ENCODE results near the gene SUMF1.

SUMF1 gene

DNA sequence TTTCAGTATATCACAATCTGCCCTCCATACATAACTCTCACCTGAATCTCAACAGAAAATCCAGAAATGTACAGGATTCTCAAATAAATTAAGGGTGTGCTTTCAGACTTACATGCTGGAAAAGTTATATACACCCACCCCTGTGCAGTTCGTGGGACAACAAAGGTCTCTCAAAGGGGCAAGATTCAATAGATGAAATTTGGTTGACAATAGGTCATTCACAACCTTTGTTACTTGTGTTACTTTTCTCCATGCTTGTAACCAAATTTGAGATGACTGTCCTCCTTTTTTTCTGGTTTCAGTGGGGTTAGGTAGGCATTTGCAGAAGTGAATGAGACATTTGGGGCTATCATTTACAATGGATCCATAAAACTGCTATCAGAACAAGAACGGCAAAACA is 91.2 kb downstream of the SUMF1 start:
- DNase-seq: no peak

DNA sequence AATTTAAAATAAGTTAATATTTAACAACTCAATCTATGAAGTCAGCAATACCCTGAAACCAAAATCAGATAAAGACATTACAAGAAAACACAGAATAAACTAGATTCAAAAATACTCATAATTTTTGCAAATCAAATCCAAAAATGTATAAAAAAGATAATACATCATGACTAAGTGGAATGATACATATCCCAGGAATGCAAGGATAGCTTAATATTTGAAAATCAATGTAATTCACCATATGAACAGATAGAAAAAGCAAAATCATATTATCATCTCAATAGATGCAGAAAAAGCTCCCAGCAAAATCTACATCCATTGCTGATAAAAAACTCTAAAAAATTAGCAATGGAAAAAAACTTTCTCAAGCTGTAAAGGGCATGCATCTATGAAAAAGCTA is 93.4 kb downstream of the SUMF1 start:
- DNase-seq: no peak

DNA sequence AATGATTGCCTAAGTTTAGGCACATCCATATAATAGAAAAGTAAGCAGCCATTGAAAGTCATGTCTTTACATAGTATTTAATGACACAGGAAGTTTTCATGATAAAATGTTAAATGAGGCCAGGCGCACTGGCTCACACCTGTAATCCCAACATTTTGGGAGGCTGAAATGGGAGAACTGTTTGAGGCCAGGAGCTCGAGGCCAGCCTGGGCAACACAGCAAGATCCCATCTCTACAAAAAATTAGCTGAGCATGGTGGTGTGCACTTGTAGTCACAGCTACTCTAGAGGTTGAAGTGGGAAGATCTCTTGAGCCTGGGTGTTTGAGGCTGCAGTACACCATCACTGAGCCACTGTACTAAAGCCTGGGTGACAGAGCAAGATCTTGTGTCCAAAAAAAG is 104.5 kb downstream of the SUMF1 start:
- DNase-seq: no peak

DNA sequence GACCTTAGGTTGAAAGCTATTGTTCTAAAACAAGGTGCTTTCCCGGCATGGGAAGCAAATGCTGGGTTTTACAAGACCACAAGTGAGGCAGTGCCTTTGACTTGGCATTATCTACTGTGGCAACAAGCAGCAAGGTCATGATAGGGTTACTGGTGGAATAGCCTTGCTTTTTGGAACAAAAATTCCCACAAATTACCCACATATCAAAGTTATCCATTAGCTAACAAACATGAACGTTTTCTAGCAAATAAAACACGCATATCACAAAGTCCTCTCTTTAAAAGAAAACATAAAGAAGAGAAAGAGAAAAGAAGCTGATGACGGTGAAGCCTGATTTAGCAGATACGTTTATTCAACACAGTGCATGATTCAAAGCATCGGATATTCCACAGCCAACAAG is 106.3 kb downstream of the SUMF1 start:
- DNase-seq: no peak

DNA sequence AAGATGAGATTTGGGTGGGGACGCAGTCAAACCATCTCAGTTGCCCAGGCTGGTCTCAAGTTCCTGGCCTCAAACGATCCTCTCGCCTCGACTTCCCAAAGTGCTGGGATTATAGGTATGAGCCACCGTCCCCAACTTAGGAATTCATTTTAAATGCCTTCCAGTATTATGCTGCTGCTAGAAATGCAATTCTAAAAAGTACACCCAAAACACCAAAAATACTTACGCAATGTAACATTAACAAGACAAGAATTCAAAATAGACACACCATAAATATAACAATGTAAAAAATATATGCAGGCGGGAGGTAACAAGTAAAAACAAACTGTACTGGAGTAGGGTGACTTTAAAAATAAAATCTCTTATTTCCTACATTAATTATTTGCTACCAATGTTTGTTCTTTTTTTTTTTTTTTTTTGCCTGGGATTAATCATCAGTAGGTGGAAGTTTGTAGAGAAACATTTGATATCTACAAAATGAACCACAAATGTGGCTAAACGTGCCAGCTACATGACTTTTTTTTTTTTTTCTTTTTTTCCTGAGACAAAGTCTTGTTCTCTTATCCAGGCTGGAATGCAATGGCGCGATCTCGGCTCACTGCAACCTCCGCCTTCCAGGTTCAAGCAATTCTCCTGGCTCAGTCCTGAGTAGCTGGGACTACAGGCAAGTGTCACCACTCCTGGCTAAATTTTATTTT is 107.1 kb downstream of the SUMF1 start:
- DNase-seq: no peak

DNA sequence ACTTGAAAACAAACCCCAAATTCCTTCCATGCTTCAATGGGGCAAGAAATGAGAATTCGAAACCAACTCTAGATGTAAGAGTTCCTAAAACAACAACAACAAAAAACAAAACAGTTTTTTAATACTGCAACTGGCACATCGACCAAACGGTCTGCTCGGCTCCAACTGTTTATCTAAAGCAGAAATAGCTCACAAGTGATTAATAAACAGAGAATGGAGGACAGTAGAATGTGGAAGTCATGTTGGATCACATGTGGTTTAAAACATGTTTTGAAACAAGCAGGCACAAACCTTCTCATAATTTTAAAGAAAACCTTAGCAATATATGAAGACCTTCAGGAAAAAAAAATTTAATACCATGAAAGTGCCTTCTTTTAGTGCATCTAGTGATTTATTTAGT is 108.8 kb downstream of the SUMF1 start:
- no peak for DNase-seq

DNA sequence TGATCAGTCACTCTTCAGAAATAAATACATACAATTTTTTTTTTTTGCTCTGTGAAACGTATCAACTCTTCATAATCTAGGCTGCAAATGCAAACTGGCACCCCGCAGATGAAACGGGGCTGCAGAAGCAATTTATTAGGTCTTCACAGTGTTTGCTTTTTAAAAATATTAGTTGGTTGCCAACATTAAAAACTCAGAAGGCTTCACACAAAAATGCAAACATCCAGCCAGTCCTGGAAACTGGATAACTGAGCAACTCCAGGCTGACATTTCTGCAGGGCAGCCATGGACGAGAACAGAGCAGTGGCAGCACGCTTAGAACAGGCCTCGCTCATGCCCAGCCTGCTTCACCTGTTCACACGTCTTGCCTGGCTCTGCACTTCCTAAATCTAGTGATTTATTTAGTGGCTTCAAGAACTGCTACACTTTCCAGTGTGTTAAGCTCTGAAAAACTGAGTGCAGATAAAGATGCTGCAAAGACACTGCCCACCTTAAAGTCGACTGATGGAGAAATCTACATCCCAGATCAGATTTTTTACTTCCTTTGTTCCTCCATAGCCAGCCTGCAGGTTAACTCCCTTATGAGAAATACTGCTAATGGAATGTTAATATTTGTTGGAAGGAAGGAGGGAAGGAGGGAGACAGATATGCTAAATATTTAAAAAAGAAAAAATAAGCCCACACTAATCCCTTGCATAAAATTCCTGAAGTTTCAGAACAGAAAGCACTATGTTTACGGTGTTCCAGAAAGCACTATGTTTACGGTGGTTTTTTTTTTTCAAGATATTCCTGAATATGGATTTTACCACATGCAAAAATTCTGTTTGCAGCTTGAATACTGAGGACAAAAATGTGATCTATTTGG is 110.3 kb downstream of the SUMF1 start:
- no peak for DNase-seq

DNA sequence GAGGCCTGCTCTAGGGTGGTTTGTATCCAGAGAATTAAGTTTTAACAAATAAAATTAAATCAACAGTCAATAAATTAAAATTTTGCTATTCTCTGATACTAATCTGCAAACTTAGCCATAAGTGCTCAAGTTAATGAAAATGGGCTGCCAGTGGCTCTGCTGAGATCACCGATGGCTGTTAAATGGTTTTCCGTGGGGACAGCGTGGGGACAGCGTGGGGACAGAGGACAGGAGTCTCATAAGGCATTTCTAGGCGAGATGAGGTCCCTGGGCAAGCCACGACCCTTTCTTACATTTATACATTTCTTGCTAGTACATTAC is 110.9 kb downstream of the SUMF1 start:
- no peak for DNase-seq

DNA sequence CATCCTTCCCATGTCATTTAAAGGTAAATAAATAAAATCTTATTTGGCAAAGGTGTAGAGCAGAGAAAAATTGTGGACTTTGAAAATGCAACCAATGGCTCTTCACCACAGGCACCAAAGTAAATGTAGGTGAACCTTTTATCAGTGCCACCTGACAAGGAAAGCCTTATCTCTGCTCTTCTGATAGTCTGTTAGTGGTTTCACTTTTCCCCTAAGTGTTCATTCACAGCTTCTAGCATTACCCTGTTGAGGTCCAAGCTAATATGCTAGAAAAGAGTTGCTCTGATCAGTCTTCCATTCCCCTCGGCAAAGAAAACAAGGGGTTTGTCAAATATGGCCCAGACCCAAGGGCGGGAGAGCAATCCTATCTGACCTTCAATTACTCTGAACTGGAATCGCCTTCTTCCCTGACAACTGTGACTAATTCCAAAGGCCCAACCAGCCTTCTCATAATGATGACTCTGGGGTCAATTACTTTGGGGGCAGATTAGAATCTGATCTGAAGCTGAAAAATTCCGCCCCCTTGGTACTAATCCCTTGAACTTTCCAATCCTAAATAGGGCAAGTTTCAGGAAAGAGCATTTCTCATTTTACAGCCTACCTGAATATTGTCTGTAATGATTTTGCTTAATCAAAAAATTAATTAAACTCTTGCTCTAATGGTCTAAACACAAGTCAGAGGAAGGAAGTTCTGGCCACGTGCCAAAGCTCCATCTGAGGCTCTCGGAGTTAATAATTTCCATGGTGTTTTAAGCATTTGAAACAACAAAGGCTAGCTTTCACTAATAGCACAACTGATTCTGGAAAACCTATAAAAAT is 111.5 kb downstream of the SUMF1 start:
- peak; percentile 57 for DNase-seq

DNA sequence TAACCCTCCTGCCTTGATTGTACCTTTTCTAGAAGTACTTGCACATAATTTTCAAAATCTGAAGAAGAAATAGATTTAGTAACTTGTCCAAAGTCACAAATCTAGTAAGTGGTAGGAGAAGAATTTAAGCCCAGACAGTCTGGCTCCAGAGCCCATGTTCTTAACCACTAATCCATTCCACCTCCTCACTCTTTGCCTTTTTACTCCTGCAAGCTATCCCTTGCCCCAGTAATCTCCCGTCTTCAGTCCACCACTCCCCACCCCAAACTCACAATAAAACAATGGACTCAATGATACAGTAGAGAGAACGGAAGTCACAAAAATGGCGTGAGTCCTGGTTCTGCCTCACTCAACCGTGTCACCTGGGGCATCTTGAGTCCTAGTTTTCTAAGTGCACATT is 115.2 kb downstream of the SUMF1 start:
- no peak for DNase-seq

DNA sequence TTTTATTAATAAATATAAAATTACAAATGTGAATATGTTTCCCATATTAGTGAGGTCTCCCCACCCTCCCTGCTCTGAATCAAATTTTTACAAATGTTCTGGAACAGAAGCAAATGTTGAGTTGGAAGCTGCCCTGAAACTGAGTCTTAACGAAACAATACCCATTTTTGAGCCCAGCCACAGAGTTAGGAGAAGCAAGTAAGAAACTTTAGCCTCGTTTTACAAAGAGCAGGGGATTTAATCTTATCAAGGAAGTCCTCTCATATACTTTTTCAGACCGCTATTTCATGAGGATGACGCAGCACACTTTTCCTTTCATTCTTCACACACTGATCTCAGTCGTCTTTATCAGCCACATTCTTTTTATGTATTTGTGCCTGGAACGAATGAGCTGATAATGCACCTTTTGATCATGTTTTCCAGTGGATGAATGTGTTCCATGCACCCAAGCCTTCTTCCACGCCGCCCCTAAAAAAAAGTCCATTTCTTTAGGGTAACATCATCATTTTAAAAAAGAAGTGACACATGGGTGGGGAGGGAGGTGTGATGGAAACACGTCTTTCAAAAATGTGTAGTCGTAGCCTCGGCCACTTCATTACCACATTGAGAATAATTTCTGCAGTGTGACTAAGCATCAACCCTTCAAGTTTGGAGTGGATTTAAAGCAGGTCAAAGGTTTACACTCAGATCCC is 115.8 kb downstream of the SUMF1 start:
- peak; percentile 86 for DNase-seq

DNA sequence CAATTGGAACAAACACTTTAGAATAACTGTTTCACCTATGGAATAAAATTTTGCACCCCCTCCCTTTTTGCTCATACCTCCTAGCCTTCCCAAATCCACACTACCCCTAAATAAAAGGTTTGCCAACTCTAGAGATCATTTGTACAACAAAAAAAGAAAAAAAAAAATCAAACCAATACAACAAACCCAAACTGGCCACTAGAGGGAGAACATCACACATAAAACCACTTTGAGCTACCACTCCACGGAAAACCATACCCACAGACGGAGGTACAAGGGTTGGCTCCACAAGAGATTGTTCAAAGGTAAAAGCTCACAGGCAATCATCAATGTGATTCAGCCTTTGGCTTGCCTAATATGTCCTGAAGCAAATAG is 116.3 kb downstream of the SUMF1 start:
- DNase-seq: peak; percentile 92

DNA sequence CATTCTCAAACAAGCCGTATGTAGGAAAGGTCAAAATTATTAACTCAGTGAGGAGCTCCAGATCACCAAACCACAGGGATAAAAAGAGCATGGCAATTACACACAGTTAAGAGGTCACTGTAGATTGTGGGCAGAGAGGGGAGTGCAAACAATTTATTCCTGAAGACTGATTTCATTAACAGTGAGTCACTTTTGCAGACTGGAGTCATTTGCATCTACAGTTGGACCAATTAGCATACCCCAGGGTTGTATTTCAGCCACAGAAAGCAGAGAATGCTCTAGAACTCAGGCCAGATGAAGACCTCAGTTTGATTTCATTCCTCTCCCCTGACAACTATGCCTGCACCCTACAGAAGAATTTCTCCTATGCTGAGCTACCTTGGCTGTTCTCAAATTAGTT is 123.8 kb downstream of the SUMF1 start:
- DNase-seq: no peak

DNA sequence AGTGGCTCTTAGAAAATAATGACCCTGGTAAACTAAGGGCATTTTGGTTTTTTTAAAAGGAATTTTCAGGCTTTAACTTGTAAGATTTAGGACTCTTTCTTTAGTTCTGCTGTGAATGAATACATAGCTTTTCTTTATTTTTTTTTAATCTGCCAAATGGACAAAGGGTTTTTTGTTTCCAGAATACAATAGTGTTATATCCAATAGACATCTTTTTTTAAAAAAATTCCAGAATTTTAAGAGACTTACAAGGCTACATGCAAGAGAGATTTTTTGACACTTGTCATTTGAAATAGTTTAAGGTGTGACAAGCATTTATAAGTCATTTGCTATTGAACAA is 125.8 kb downstream of the SUMF1 start:
- DNase-seq: no peak

DNA sequence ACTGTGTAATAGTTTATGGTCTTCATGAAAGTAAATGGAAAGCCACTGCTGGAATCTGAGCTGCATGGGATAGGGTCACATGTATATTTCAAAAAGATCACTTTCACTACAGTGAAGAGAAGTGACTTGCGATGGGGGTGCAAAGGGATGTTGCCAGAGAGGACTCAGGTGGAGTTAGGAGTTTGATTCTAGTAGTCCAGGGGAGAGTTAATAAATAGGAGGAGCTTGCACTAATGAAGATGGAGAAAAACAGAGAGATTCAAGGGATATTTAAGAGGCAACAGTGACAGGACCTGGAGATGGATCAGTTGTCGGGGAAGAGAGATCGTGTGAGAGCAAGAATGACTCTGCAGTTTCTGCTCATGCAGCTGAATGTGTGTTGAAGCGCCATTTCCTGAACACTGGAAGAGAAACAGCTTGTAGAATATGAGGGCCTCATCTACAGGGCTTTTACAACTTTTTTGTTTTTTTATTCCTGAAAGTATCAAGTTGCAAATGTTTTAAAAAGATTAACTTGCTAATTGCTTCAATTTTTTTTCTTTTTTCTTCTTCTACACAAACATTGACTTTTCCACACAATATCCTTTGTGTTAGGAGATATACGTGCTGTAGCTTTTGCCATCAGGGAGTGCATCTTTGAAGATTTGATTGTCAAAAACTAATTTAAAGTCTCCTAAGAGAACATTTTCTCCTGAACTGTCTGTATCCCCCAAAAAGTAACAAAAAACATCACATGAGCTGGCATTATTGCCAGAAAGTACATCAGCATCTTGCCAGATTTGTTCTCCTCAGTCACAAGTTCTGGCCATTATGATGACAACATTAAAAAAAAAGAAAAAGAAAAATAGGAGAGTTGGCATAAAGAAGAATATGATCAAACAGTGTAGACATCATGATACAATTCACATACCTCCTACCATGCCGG is 126.4 kb downstream of the SUMF1 start:
- DNase-seq: peak; percentile 82

DNA sequence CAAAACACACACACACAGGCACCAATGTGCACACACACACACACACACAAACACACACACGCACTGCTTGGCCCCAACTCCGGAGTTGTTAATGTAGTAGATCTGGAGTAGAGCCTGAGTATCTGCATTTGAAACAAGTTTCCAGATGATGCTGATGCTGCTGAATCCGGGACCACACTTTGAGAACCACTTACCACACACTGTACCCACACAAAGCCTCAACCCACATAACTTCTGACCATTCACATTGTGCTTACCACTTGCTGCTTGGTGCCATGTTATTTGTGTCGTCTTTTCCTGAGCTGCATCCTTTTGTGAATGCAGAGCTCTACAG is 127.0 kb downstream of the SUMF1 start:
- no peak for DNase-seq

DNA sequence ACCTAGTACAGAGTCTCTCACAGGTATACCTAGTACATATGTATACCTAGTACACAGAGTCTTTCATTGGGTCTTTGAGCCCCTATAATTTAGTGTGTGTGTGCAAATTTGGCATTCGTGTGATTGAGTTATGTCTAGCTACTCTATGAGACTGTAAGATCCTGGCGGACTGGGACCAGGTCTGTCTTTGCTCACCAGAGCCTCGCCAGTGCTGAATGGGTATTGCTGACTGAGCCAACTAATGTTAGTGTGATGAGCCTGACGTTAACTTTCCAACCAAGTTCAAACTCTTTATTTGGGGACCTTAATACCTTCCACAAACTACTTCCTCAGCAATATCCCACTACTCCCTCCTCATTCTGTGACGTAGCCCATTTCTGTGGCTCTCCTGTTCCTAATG is 128.3 kb downstream of the SUMF1 start:
- DNase-seq: no peak

DNA sequence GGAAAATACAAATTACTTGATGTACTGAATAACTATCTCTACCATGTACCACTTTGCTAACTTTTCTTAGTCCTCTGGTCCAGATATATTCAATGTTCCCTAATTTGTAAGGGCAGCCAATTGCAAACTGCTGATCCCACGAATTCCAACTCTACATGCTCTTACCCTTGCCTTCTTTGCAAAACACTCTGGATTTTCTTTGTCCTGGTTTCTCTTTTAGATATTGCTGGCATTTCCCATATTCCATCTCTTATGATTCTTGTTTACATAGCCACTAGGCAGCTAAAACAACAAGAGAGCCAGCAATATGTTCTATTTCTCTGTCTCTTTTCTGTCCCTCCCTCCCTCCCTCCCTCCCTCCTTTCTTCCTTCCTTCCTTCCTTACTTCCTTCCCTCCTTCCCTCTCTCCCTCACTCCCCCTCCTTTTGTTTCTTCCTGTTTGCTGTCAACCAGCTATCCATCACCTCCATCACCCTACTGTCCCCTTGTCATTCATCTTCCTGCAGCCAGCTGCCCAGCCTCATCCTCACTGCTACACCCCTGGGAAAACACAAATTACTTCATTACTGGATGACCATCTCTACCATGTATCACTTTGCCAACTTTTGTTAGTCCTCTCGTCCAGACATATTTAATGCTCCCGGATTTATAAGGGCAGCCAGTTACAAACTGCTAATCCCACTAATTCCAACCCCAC is 130.1 kb downstream of the SUMF1 start:
- DNase-seq: no peak

DNA sequence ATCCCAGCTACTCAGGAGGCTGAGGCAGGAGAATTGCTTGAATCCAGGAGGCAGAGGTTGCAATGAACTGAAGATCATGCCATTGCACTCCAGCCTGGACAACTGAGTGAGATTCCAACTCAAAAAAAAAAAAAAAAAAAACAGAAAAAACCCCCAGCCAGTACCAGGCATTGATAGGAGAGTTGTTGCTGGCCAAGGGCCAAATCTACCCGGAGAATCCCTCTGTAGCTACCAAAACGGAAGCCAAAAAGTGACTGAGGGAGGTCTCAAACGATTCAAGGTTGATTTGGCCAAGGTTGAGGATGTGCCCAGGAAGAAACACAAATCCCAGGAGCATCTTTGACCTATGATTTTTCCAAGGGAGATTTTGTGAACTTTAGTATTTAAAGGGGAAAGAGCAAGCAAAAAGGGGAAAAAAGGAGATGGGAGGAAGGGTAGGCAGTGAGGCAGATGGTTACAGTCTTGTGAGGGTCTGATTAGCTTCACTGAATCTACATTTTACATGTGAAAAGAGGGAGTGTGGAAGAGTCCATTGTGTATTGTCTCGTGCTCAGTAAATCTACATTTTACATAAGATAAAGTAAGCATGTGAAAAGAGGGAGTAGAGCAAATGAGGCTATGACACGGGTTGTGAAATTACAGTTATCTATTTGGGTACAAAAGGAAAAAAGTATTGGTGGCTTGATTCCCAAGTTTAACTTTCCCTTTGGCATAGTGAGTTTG is 131.1 kb downstream of the SUMF1 start:
- no peak for DNase-seq

DNA sequence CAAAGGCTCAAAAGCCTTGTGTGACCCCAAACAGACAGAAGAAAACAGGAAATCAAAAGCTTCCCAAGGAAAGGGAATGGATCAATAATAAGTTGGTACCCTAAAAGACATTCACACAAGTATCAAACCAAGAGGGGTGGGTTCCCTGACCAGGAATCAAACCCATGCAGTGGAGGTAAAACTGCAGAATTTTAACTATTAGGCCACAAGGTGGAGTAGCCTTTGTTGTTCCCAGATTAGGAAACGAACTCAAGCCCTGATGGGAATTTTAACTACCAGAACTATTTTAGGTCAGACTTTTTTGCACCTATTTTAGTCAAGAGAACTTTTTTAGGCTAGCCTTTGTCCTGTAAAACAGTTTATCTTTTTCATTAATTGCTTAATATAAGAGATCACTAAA is 132.5 kb downstream of the SUMF1 start:
- no peak for DNase-seq

DNA sequence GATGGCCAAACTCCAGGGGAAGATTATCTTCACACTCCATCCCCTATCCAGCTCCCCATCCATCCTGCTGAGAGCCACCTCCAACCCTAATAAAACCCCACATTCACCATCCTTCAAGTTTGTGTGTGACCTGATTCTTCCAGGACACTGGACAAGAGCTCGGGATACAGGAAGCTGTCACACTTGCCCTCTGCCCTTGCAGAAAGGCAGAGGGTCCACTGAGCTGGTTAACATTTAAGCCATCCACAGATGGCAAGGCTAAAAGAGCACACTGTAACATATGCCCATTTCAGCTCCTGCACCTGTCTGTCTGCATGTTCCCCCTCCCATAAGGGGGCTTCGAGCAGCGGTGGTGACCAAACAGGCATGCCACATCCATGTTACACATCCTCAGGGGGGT is 134.1 kb downstream of the SUMF1 start:
- DNase-seq: no peak
